HG02870 (cell line): ENCODE measurements around the gene CELSR1.

Experiments used
- ATAC-seq: cut with Tn5 transposase; IDR thresholded peaks from one replicate; pipeline ENCODE4 v1.9.1; 2021; ENCODE audit warnings: mild to moderate bottlenecking, moderate library complexity; ENCODE audit not compliant: unreplicated experiment

CELSR1 gene

GRCh38 chr22:46576556-46577367 lies 39.3 kb upstream of the CELSR1 start:
- no peak for ATAC-seq

GRCh38 chr22:46575911-46576555 lies 38.6 kb upstream of the CELSR1 start:
- no peak for ATAC-seq

- ATAC-seq: no peak
These were observed 37.8 kb upstream of the CELSR1 start for GRCh38 chr22:46574993-46575910.

- no peak for ATAC-seq
These were observed 37.1 kb upstream of the CELSR1 start for GRCh38 chr22:46574438-46574992.

- ATAC-seq: no peak
These were observed 36.5 kb upstream of the CELSR1 start for GRCh38 chr22:46573781-46574437.

- no peak for ATAC-seq
These were observed 35.7 kb upstream of the CELSR1 start for GRCh38 chr22:46572911-46573780.

- ATAC-seq: no peak
These were observed 34.3 kb upstream of the CELSR1 start for GRCh38 chr22:46571642-46572250.

GRCh38 chr22:46569848-46570695 lies 32.7 kb upstream of the CELSR1 start:
- no peak for ATAC-seq

GRCh38 chr22:46569055-46569847 lies 31.8 kb upstream of the CELSR1 start:
- no peak for ATAC-seq

GRCh38 chr22:46568102-46568809 lies 30.8 kb upstream of the CELSR1 start:
- no peak for ATAC-seq

GRCh38 chr22:46567471-46567870 lies 30.1 kb upstream of the CELSR1 start:
- ATAC-seq: no peak

- ATAC-seq: no peak
These were observed 26.8 kb upstream of the CELSR1 start for GRCh38 chr22:46564084-46564714.

- no peak for ATAC-seq
These were observed 26.1 kb upstream of the CELSR1 start for GRCh38 chr22:46563381-46564083.

GRCh38 chr22:46561435-46561905 lies 24.1 kb upstream of the CELSR1 start:
- no peak for ATAC-seq

- ATAC-seq: no peak
These were observed 23.4 kb upstream of the CELSR1 start for GRCh38 chr22:46560696-46561295.
